ENCODE data around the gene SEZ6L. TPM values are rescaled to one million over a fixed set of nuclear protein-coding genes. Genes with fewer than 3 reads are reported as not detected.
"Not testable (repeated sequence)": the region's sequence is repeated elsewhere in the genome, so short reads cannot be mapped to it uniquely, and the experiment has no call there.

The SEZ6L gene
- total RNA-seq, 1 donor from 2014 or later = 0.18 TPM

- DNase-seq (ENCODE audit: low spot score) = no peak
Observed at GRCh38 chr22:26383968-26384556, 214.8 kb downstream of the SEZ6L start.

- no peak for DNase-seq (ENCODE audit: low spot score)
Observed at GRCh38 chr22:26385164-26385563, 215.9 kb downstream of the SEZ6L start.

- DNase-seq (ENCODE audit: low spot score) = no peak
Observed at GRCh38 chr22:26389125-26389524, 219.9 kb downstream of the SEZ6L start.

GRCh38 chr22:26391091-26391490, 221.8 kb downstream of the SEZ6L start:
- DNase-seq (ENCODE audit: low spot score) = no peak

- DNase-seq (ENCODE audit: low spot score) = no peak
Observed at GRCh38 chr22:26391623-26392022, 222.4 kb downstream of the SEZ6L start.

GRCh38 chr22:26393929-26394328, 224.7 kb downstream of the SEZ6L start:
- DNase-seq (ENCODE audit: low spot score) = no peak

GRCh38 chr22:26394777-26395176, 225.5 kb downstream of the SEZ6L start:
- no peak for DNase-seq (ENCODE audit: low spot score)

- no peak for DNase-seq (ENCODE audit: low spot score)
Observed at GRCh38 chr22:26395926-26396325, 226.7 kb downstream of the SEZ6L start.

- peak; percentile 65 for DNase-seq (ENCODE audit: low spot score)
Observed at GRCh38 chr22:26398741-26399153, 229.5 kb downstream of the SEZ6L start.

- no peak for DNase-seq (ENCODE audit: low spot score)
Observed at GRCh38 chr22:26399289-26399688, 230.0 kb downstream of the SEZ6L start.

GRCh38 chr22:26401726-26402125, 232.5 kb downstream of the SEZ6L start:
- DNase-seq (ENCODE audit: low spot score) = no peak

GRCh38 chr22:26404851-26405421, 235.7 kb downstream of the SEZ6L start:
- DNase-seq (ENCODE audit: low spot score) = no peak

- DNase-seq (ENCODE audit: low spot score) = no peak
Observed at GRCh38 chr22:26406118-26406517, 236.9 kb downstream of the SEZ6L start.

GRCh38 chr22:26408562-26409220, 239.4 kb downstream of the SEZ6L start:
- not testable (repeated sequence) for DNase-seq (ENCODE audit: low spot score)

GRCh38 chr22:26409719-26410335, 240.6 kb downstream of the SEZ6L start:
- DNase-seq (ENCODE audit: low spot score) = no peak

GRCh38 chr22:26410386-26410785, 241.1 kb downstream of the SEZ6L start:
- no peak for DNase-seq (ENCODE audit: low spot score)

- no peak for DNase-seq (ENCODE audit: low spot score)
Observed at GRCh38 chr22:26414347-26414746, 245.1 kb downstream of the SEZ6L start.

- no peak for DNase-seq (ENCODE audit: low spot score)
Observed at GRCh38 chr22:26416256-26416655, 247.0 kb downstream of the SEZ6L start.

- DNase-seq (ENCODE audit: low spot score) = no peak
Observed at GRCh38 chr22:26416670-26417276, 247.5 kb downstream of the SEZ6L start.

- no peak for DNase-seq (ENCODE audit: low spot score)
Observed at GRCh38 chr22:26417406-26417805, 248.1 kb downstream of the SEZ6L start.

GRCh38 chr22:26418620-26419019, 249.4 kb downstream of the SEZ6L start:
- no peak for DNase-seq (ENCODE audit: low spot score)

GRCh38 chr22:26426924-26427323, 257.7 kb downstream of the SEZ6L start:
- no peak for DNase-seq (ENCODE audit: low spot score)
